CD4-positive, alpha-beta T cell treated with Interferon alpha-2 for 1 hour (primary cell): Measurements from ENCODE around the gene TEX52.
"Not testable (repeated sequence)": the region's sequence is repeated elsewhere in the genome, so short reads cannot be mapped to it uniquely, and the experiment has no call there.

ENCODE experiments used
- DNase-seq, 2 donors: peaks; one replicate each; pipeline ENCODE4 v3.0.0-alpha.2; 2020 to 2022

TEX52 gene

DNA sequence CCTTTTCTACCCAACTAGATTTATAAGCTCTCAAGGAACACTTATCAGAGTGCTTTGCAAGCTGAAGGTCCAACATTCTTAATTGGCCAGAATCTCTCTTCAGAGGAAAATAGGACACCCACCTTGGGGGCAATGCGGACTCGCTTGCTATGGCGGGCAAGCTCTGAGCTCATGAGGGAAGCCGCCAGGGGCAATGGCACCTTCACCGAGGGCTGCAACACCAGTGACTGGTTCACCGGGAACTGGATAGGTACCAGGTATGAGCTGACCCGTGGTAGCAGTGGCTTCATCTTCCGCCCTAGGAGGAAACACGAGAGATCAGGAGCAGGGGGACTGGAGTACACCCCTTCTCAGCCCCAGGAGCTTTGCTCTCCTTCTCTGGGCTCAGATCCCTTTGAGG lies 7.4 kb upstream of the TEX52 start:
- no peak for DNase-seq

DNA sequence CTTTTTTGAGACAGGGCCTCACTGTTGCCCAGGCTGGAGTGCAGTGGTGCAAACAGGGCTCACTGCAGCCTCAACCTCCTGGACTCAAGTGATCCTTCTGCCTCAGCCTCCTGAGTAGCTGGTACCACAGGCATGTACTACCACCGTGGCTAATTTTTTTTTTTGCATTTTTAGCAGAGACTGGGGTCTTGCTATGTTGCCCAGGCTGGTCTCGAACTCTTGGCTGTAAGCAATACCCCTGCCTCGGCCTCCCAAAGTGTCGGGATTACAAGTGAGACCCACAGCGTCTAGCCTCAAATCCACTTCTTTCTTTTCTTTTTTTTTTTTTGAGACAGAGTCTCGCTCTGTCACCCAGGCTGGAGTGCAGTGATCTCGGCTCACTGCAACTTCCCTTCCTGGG lies 6.6 kb upstream of the TEX52 start:
- DNase-seq = not testable (repeated sequence)

DNA sequence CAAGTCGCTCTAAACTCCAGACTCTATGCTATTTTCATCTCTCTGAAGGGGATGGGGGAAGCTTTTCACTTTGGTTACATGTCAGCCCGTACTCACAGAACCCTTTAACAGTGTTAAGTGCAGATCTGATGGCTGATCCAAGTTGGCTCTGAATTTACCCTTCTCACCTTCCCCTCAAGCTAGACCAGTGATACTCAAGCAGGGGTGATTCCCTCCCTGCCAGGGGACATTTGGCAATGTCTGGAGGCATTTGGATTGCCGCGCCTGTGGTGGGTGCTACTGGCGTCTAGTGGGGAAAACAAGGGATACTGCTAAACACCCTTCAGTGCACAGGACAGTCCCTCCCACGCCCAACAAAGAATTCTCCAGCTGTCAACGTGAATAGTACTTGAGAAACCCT lies 6.0 kb upstream of the TEX52 start:
- no peak for DNase-seq

DNA sequence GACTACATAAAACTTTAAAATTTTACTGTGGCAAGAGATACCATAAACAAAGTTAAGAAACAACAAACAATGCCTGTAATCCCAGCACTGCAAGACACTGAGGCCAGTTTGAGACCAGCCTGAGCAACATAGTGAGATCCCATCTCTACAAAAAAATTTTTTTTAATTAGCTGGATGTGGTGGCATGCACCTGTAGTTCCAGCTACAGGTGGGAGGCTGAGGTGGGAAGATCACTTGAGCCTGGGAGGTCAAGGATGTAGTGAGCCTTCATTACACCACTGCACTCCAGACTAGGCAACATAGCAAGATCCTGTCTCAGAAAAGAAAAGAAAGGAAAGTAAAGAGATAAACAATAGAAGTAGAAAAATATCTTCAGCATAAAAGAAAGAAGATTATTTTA lies 3.3 kb upstream of the TEX52 start:
- no peak for DNase-seq

DNA sequence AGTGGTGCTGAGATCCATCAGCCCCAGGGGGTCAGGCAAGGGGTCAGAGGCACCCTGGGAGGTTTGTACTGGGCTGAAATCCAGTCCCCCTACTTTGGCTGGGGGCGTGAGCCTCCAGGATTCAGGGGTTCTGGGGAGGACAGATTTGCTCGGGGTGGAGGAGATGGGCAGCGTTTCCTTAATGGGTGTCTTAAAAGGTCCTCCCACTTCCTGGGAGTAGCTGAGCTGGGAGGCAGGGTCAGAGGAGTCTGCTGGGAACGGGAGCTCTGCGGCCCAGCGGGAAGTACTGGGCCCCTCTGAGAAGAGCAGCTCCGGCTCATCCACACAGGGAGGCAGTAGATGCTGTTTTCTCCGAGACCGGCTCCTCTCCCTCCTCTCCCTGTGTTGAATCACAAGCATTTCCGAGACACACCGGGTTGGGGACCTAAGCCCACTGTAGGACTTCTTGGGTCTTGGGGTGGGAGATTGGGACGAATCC lies 2.1 kb upstream of the TEX52 start:
- no peak for DNase-seq

DNA sequence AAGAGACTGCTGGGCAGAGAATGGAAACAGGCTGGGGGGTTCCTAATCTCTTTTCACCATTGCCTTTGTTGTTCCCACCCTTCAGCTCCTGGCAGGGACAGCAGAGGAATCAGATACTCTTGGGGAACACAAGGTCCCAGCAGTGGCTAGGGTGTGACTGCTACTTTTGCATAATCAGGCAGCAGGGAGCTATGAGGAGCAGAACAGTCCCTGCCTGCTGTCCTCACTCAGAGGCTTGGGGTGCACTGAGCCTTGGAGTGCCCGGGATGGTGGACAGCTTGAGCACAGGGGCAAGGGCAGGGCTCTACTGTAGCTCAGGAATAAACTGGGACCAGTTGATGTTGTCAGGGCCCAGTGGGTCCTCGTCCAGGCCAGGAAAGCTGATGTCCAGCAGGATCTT lies 1.5 kb upstream of the TEX52 start:
- DNase-seq = no peak

DNA sequence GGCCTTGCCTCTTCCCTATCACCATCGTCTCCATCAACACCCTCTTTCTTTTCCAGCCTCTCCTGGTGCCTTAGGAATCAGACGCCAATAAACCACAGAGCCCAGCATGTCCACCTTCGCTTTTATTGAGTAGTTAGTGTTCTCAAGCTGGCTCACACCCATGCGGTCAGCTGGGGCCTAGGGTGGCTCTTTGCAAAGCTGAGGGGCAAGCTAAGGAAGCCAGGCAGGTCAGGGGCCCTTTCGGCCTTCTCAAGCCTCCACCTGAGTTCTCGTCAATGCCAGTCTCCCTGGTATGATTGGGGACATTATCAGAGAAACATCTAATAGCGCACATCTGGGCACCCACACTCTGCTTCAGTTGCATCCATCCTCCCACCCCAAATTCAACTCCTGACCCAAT lies 737 bp upstream of the TEX52 start:
- DNase-seq = no peak

DNA sequence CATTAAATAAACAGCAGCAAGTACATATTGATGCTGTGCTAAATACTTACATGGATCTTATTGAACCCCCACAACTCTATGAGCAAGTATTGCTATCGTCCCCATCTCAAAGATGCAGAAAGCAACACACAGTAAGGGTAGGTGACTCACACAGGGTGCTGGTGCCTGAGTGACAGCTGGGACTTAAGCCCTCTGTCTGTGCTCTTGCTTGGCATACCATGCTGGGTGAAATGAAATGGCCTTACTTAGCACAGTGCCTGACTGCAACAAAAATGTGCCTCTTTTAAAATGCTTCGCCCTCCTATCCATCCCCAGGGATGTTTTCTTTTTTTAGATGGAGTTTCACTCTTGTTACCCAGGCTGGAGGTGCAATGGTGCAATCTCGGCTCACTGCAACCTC lies 788 bp downstream of the TEX52 start:
- no peak for DNase-seq

DNA sequence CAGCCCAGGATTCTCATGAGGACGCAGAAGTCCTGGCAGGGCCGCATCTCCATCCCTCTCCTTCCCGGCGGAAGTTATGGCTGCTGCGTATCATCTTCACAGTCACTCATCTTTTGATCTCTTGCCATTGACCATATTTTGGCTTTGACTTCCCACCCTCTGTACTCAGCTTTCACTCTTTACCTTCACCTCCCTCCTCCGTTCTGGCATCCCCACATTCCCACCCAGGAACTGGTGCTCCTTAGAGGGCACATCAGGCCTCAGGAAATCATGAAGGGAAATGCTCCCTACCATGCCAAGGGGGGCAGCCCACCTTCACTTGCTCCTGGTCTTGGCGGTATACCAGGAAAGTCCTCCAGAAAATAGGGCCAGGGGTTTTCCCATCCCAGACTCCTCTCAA lies 1.3 kb downstream of the TEX52 start:
- no peak for DNase-seq

DNA sequence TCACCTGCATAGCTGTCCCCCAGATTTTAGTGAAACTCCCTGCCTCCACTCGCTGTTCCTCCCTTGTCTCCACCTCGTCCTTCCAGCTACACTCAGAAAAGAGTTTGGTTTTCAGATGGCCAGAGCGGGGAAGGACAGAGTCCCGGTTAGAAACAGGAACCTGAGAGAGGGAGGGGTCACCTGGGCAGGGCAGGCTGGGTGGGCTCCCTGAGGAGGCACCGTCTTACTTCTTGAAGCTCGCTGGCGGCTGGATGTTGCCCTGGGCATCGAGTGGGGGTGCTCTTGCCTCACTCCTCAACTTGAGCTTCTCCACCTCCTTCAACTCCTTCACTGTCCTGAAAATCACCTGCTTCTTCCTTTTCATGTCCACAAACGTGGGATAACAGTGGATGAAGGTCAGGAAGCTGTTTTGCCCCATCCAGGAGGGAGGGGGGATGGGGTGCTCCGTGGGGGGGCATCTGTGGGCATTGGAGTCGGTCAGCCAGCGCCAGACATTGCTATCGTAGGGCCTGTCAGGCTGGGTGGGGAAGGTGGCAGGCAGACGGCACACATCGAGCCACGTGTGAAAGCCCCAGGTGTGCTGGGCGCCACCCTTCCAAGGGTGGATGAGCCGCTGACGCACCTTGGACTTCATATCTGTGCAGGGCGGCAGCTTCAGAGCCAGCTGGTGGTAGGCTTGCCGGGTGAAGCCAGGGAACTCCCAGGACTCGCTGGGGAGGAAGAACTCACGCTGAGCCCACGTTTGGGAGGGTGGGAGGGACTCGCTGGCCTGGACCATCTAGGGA lies 2.0 kb downstream of the TEX52 start:
- no peak for DNase-seq

DNA sequence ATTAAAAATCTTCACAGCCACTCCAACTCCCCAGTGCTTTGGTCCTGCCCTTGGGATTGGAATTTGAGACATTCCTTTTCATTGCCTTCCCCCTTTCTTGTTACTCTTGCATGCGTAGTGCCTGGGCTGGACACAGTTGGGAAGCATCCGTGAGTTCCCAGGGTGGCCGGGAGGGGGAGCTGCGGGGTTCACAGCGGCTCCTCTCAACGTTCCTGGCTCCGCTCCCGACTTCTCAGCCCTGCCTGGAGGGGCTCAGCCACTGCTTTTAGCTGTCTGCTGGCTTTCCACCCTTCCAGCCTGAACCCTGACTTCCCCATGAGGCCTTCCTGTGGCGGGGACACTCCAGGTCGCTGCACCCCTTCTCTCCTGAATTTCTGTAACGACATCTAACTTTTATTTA lies 3.2 kb downstream of the TEX52 start:
- DNase-seq = peak; percentile 11 to 36

DNA sequence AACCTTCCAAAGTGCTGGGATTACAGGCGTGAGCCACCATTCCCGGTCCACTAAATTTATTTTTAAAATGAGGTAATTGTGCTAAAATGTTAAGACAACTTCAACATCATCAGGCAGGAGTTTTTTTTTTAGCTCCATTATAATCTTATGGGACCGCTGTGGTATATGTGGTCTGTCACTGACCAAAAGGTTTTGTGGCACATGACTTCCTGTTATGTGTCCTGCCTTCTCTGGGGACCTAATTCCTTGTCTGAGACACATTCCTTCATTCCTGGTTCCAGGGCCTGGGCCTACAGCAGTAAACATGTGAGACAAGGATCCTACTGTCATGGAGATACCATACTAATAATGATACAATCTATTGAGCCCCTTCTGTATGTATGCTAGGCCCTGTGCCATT lies 4.9 kb downstream of the TEX52 start:
- DNase-seq = no peak

DNA sequence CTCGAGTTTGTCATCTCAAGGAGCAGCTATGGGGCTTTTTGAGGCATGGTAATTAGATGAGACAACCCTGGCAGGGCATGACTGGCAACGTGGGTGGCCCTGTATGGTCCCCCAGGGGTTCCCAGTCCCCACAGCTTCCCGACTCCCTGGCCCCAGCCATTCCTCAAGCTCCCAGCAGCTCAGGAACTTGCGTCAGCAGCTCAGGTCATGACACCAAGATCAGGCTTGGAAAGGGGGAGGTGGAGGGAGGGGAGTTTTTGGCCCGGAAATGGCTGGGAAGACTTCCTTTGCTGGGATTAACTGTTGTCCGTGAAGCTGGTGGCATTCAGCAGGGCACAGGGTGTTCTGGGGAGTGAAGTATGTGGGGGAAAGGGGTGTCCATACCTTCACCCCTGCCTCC lies 11.6 kb downstream of the TEX52 start:
- no peak for DNase-seq

DNA sequence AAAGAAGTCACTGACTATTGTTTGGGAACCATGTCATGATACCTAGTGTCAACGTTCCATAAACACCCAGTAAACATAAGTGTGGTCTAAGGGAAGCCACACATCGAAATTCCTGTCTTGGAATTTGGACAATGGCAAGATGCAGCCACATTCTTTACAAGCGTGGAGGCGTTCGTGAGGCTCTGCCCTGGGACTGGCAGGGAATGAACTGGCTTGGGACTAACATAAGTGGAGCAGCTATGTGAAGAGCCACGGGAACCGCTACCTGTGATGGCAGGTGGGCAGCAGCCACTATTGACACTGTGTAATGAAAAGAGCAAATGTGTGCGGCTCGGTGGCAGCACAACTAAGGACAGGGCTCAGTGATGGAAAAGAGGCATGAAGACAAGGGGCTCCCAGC lies 12.1 kb downstream of the TEX52 start:
- DNase-seq = no peak

DNA sequence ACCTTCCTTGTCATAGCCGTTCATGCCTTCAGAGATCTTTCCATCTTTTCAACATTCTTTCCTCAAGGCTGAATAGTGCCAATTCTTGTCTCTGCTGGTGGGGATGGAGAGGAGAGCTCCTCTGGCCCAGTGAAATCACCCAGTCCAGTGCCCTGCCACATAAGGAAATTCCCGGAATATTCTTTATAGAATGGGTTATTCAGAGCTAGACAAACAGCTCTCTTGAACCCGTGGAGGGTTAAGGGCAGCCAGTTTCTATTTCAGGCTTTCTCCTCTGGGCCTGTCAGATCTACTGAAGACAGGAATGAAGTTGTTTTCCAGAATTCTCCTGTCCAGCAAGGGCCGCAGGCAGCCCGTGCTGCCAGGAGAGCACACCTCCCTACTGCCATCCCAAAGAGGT lies 13.9 kb downstream of the TEX52 start:
- no peak for DNase-seq

DNA sequence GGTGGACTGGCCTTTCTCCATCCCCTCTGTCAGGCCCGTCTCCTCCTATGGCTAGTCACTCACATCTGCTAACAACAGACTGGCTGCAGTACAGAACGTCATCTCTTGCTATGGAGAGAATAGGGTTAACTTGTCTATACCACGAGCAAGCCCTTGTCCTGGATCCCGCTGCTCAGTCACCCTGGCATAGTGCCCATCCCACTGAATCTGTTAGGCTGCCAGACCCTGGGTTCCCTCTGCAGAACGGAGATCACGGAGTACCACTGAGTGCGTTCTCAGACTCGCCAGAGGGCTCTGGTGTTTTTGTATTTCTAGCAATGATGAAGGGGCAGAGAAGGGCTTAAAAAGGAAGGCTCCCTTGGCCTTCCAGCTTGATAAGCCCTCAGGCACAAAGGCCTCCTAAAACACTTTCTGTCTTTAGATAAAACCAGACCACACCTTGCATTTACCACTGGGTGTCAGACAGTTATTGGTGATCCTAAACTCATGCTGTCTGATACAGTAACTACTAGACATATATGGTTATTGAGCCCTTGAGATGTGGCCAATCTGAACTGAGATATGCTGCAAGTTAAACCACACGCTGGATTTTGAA lies 15.7 kb downstream of the TEX52 start:
- DNase-seq = no peak

DNA sequence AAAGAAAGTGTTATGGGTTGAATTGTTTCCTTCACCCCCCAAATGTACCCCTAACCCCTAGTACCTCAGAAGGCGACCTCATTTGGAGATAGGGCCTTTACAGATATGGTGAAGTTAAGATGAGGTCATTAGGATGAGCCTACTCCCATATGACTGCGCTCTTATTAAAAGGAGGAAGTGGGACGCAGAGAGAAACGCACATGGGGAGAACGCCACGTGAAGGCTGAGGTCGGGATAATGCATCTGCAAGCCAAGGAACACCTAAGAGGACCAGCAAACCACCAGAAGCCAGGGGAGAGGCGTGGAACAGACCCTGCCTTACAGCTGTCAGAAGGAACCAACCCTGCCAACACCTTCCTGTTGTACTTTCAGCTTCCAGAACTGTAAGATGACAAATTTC lies 20.3 kb downstream of the TEX52 start:
- DNase-seq = no peak

DNA sequence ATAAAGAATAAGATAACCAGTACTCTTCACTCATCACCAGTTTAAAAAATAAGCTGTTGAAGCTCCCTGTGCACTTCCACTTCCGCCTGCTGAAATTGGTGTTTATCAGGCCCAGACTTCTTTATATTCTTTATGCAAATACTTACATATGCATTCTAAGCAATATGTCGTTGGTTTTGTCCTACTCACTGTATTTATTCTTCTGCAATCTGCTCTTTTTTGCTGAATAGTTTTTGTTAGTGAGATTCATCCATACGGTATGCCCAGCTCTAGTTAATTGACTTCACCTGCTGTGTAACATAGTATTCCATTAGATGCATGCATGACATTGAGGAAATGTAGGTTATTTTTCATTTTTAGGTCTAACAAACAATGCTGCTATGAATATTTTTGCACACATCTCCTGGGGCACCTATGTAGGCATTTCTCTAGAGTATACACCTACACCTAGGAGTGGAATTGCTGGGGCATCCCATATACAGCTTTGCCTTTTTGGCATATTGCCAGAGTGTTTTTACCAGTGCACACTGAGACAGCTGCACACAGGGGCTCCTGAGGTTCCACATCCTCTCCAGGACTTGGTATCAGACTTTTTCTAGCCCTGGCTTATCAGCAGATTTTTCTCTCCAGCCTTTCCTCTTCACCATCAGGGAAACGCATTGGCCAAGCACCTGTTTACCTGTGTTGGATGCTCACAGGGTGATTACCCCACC lies 21.0 kb downstream of the TEX52 start:
- no peak for DNase-seq

DNA sequence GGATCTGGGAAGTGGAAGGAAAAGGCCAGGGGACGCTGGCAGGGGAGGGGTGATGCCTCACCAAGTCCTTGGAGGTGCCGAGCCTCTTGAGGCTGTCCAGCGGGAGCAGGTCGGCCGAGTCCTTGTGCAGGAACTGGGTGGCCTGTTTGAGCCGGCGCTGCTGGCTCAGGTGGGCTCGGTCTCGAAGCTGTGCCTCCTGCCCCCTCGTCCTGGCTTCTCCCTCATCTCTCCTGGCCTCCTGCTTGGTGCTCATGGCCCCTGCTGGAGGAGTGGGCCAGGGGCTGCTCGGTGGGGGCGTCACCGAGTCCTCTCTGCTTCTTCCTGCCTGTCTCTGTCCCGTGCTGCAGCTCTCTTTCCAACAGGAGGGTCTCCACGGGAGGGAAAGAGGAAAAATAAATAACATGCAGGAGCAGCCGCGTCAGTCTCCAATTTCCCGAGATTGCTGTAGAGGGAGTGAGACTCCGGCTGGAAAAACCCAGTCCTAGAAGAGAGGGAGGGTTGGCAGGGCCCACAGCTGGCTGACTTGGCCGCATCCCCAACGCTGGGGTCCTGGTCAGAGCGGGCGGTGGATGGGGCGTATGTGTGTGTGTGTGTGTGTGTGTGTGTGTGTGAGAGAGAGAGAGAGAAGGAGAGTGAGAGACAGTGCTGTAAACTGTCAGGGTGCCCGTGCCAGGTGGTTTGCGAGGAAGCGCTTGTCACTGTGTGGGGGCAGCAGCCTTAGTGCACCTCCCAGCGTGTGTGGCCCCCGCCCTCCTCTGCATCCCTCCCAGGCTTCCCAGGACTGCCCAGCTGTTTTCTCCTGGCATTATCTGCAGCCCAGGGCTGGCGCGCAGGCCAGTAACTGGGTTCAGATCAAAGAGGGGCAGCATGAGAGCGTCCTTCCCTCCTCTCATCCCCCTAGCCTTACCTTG lies 22.0 kb downstream of the TEX52 start, which contains the start of gene NRIP2:
NRIP2 (minus strand) TSS at position 455 of the 911 bp plus-strand sequence; CDS start at position 403, 52 bp downstream.
- no peak for DNase-seq

DNA sequence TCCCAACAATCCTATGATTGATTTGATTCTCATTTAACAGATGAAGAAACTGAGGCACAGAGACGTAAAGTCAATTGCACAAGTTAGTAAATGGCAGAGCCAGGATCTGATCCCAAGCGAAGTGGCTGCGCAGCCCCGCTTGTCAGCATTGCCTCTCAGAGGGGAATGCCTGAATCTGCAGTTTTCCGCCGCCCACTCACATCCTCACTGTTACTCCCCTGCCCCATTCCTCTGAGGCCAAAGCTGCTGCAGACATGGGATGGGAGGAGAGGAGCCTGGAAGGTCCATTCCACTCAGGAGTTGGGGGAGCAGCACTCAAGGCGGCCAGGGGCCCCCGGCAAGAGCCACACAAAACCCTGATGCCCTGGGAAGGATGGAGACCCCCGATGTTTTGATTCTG lies 23.0 kb downstream of the TEX52 start:
- no peak for DNase-seq

DNA sequence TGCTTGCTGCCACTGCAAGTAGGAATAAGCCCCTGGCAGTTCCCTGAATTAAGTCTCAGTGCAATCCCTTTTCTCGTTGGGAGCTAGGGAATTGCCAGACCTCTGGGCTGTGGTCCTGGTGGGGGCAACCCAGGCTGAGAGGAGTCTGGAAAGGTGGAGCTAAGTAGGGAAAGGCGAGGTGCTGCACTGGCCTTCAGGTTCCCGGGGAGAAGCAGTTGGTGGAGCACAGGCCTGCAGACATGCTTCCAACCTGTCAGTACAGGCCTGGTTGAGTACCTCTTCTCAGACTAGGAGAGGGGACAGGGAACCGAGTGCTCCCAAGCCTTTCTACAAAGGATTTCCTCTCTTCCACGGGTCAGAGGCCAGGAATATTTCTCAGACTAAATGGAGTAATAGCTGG lies 23.5 kb downstream of the TEX52 start:
- DNase-seq = no peak

DNA sequence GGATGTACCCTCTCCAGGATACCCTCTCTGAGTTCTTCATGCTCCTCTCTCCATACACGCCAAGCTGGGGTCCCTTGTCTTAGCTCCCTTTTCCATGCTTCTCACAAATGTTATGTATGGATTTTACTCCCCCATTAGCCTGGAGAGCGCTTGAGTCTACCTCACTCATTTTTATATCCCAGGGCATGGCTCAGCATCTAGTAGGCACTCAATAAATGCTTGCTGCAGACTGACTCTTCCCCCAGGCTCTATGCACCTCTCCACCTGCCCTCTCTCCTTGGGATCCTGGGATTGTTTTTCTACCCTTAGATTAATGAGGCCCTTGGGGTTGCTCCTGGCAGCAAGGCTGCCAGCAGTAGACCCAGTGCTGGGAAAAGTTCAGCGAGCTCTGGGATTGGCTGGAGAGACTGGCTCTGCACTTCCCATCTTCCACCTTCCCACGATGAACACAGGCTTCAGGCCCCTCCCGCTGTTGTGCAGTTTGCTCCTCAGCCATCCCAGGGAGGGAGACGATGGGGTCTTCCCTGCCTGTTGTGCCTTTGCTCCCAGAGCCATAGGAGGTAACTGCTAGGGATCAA lies 24.2 kb downstream of the TEX52 start:
- no peak for DNase-seq

DNA sequence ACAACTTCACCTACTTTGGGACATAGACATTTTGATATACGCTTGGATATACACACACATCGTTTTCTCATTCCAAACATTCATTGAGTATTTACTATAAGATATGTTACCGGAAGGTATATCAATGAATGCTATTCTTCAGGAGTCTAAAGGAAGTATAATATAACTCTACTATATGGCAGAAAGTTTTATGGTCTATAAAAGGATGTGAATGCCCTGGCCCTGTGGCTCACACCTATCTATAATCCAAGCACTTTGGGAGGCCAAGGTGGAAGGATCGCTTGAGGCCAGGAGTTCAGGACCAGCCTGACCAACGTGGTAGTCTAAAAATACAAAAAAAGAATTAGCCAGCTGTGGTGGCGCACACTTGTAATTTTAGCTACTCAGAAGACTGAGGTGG lies 27.6 kb downstream of the TEX52 start:
- no peak for DNase-seq
